HCT116 (cell line): ENCODE measurements around the gene HHAT. TPM values are rescaled to one million over a fixed set of nuclear protein-coding genes. Genes with fewer than 3 reads are reported as not detected.

ENCODE experiments used
- ATAC-seq: fragments of 200-7000 bp; cut with Tn5 transposase; 2 replicates; pipeline ENCODE4 v1.9.1; 2020; ENCODE audit warnings: mild to moderate bottlenecking, moderate library complexity
- BruUV-seq: library from RNA; stranded (reverse); fragments of 400-500 nt; replicated peaks from 2 replicates; lab custom pipeline; 2021; lab: Mats Ljungman, UMichigan
- CTCF ChIA-PET: fragments of 300-600 bp; sonication (Branson Sonifier 250); formaldehyde crosslinking; loops from one replicate; lab custom pipeline; 2021; ENCODE audit warnings: antibody characterized with exemption; lab: Charles Lee
- POLR2A ChIA-PET: fragments of 300-600, 350-600 bp; sonication (Branson Sonifier 250); formaldehyde crosslinking; loops from one replicate; lab custom pipeline; 2021; ENCODE audit warnings: antibody characterized with exemption; lab: Charles Lee
- RAD21 ChIA-PET, 2 experiments: fragments of 300-600 bp; sonication (Branson Sonifier 250); formaldehyde crosslinking; loops; one replicate each; lab custom pipeline; 2023; ENCODE audit warnings: low total read pairs in 2 of 2; ENCODE audit not compliant: uncharacterized antibody in 2 of 2, unreplicated experiment in 2 of 2, low non-redundant PET in 1 of 2; lab: Charles Lee
- DNase-seq: peaks from one replicate; pipeline ENCODE4 v3.0.0-alpha.2; 2010; ENCODE audit warnings: low read depth, low spot score
- H2AFZ ChIP-seq: fragments of 200-600 bp; shearing (Covaris generic), sonication (generic); 2 replicates; pipeline ENCODE4 v1.6.1; 2017; ENCODE audit warnings: low read depth, mixed run types, mixed read lengths, antibody characterized with exemption, low read length; ENCODE audit not compliant: poor library complexity, severe bottlenecking
- H3K27ac ChIP-seq: 2 replicates; pipeline ENCODE4 v1.5.1; 2012; ENCODE audit warnings: low read depth, low read length
- H3K27me3 ChIP-seq: fragments of 200-600 bp; sonication (generic); 2 replicates; pipeline ENCODE4 v1.6.1; 2016; ENCODE audit warnings: mixed run types, low read length, mixed read lengths; ENCODE audit not compliant: insufficient read depth
- H3K36me3 ChIP-seq, 2 experiments: fragments of 200-500 bp in 1 of 2; fragments of 200-600 bp in 1 of 2; sonication (Bioruptor generic) in 1 of 2; sonication (generic) in 1 of 2; 2 replicates each; pipeline versions ENCODE4 v1.5.1 to v1.6.1; 2014 to 2016; ENCODE audit warnings: low read length in 2 of 2, inconsistent platforms in 1 of 2, mixed read lengths in 1 of 2, mixed run types in 1 of 2; ENCODE audit not compliant: insufficient read depth in 2 of 2, control insufficient read depth in 1 of 2
- H3K4me1 ChIP-seq, 2 experiments: fragments of 200-600 bp in 1 of 2; sonication (generic) in 1 of 2; 2 replicates each; pipeline versions ENCODE4 v1.5.1 to v1.6.1; 2012 to 2017; ENCODE audit warnings: low read length in 2 of 2, inconsistent platforms in 1 of 2, mild to moderate bottlenecking in 1 of 2, mixed read lengths in 1 of 2, mixed run types in 1 of 2, moderate library complexity in 1 of 2; ENCODE audit not compliant: insufficient read depth in 2 of 2, control insufficient read depth in 1 of 2
- H3K4me2 ChIP-seq: fragments of 200-600 bp; sonication (generic); 2 replicates; pipeline ENCODE4 v1.6.1; 2017; ENCODE audit warnings: mixed run types, low read length, mixed read lengths
- H3K4me3 ChIP-seq, 2 experiments: fragments of 200-600 bp in 1 of 2; sonication (generic) in 1 of 2; replicated peaks in 1 of 2; 2 replicates each; pipeline ENCODE4 v1.5.1; 2011 to 2016; ENCODE audit warnings: low read length in 2 of 2, control low read depth in 1 of 2, low read depth in 1 of 2, mild to moderate bottlenecking in 1 of 2, mixed read lengths in 1 of 2, mixed run types in 1 of 2
- H3K79me2 ChIP-seq: fragments of 200-600 bp; sonication (generic); 2 replicates; pipeline ENCODE4 v1.6.1; 2017; ENCODE audit warnings: mild to moderate bottlenecking, mixed run types, low read length, moderate library complexity, mixed read lengths; ENCODE audit not compliant: insufficient read depth
- H3K9ac ChIP-seq: fragments of 200-600 bp; sonication (generic); 2 replicates; pipeline ENCODE4 v1.6.1; 2016; ENCODE audit warnings: low read length, mixed read lengths
- H3K9me2 ChIP-seq: fragments of 200-600 bp; sonication (generic), shearing (Covaris generic); 2 replicates; pipeline ENCODE4 v1.6.1; 2017; ENCODE audit warnings: mixed run types, mild to moderate bottlenecking, moderate library complexity; ENCODE audit not compliant: insufficient read depth
- H3K9me3 ChIP-seq, 2 experiments: fragments of 200-500 bp in 1 of 2; fragments of 200-600 bp in 1 of 2; sonication (Bioruptor generic) in 1 of 2; sonication (generic) in 1 of 2; 2 replicates each; pipeline ENCODE4 v1.6.1; 2014 to 2017; ENCODE audit warnings: low read length in 2 of 2, mixed read lengths in 2 of 2, inconsistent platforms in 1 of 2, low read depth in 1 of 2, mild to moderate bottlenecking in 1 of 2, mixed run types in 1 of 2, moderate library complexity in 1 of 2; ENCODE audit not compliant: control insufficient read depth in 1 of 2, insufficient read depth in 1 of 2
- H4K20me1 ChIP-seq: fragments of 200-600 bp; sonication (generic), shearing (Covaris generic); 2 replicates; pipeline ENCODE4 v1.6.1; 2017; ENCODE audit warnings: mixed run types, mild to moderate bottlenecking, moderate library complexity; ENCODE audit not compliant: insufficient read depth
- CEBPB ChIP-seq: IDR thresholded peaks from 2 replicates; pipeline ENCODE4 v1.6.1; 2012; ENCODE audit warnings: low read depth
- FOSL1 ChIP-seq: IDR thresholded peaks from 2 replicates; pipeline ENCODE4 v1.6.1; 2012; ENCODE audit warnings: low read depth
- MAX ChIP-seq: IDR thresholded peaks from 2 replicates; pipeline ENCODE4 v1.6.1; 2012
- RAD21 ChIP-seq: IDR thresholded peaks from 2 replicates; pipeline ENCODE4 v1.6.1; 2012; ENCODE audit warnings: low read depth, mild to moderate bottlenecking
- REST ChIP-seq: IDR thresholded peaks from 2 replicates; pipeline ENCODE4 v1.6.1; 2012; ENCODE audit warnings: low read depth
- SP1 ChIP-seq: IDR thresholded peaks from 2 replicates; pipeline ENCODE4 v1.6.1; 2012; ENCODE audit warnings: low read depth
- SRF ChIP-seq: IDR thresholded peaks from 2 replicates; pipeline ENCODE4 v1.6.1; 2012; ENCODE audit warnings: low read depth
- intact Hi-C: fragments of 100-400 bp; cut with micrococcal nuclease; formaldehyde crosslinking; loops from 2 replicates; pipeline ENCODE4 v1.10.0; 2022
- total RNA-seq: library from RNA; stranded (reverse); gene quantifications from one replicate; pipeline ENCODE4 v1.2.1, GENCODE V29; 2021; ENCODE audit not compliant: unreplicated experiment

HHAT gene
- total RNA-seq, 1 experiment from 2014 or later, result 2.7 TPM

- no peak for TF ChIP-seq CEBPB
- TF ChIP-seq FOSL1, result no peak
- no peak for TF ChIP-seq REST
- TF ChIP-seq RAD21, result no peak
- TF ChIP-seq MAX, result no peak
- no peak for TF ChIP-seq SRF
These were observed 371.8 kb downstream of the HHAT start (continued) for GRCh38 chr1:210700511-210700910.

- H3K4me1 ChIP-seq, result no peaks in the 10 kb centered on the region
- CTCF ChIA-PET, result no interaction called here
These were observed 373.8 kb downstream of the HHAT start for GRCh38 chr1:210702506-210702905.

More at GRCh38 chr1:210702506-210702905, 373.8 kb downstream of the HHAT start:
- Histone ChIP-seq H3K9me3 (no peaks in the 10 kb centered on the region), H3K9ac (no peak overlapping the region), H4K20me1 (no peaks in the 10 kb centered on the region), H3K4me2 (no peak overlapping the region), H3K27me3 (peaks cover 46% of the 10 kb centered on the region), H3K36me3 (no peaks in the 10 kb centered on the region), H3K79me2 (no peaks in the 10 kb centered on the region), H2AFZ (no peak overlapping the region), H3K4me3 (no peak overlapping the region), H3K27ac (no peak overlapping the region), H3K9me2 (no peaks in the 10 kb centered on the region)
- ATAC-seq, result no peak
- ChIA-PET RAD21 (no interaction called here), POLR2A (no interaction called here)
- TF ChIP-seq FOSL1, result no peak
- no peak for TF ChIP-seq CEBPB
- TF ChIP-seq SP1, result no peak
- intact Hi-C loops, result no loop called here
- no TSS peak for BruUV-seq
- no peak for DNase-seq
